ENCODE results near the gene TIMM23.
"Not testable (repeated sequence)": the region's sequence is repeated elsewhere in the genome, so short reads cannot be mapped to it uniquely, and the experiment has no call there.

GRCh38 chr10:45999955-46000354 lies 27.7 kb downstream of the TIMM23 start:
- TF ChIP-seq, protein P1, sequence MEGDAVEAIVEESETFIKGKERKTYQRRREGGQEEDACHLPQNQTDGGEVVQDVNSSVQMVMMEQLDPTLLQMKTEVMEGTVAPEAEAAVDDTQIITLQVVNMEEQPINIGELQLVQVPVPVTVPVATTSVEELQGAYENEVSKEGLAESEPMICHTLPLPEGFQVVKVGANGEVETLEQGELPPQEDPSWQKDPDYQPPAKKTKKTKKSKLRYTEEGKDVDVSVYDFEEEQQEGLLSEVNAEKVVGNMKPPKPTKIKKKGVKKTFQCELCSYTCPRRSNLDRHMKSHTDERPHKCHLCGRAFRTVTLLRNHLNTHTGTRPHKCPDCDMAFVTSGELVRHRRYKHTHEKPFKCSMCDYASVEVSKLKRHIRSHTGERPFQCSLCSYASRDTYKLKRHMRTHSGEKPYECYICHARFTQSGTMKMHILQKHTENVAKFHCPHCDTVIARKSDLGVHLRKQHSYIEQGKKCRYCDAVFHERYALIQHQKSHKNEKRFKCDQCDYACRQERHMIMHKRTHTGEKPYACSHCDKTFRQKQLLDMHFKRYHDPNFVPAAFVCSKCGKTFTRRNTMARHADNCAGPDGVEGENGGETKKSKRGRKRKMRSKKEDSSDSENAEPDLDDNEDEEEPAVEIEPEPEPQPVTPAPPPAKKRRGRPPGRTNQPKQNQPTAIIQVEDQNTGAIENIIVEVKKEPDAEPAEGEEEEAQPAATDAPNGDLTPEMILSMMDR (IDR thresholded peaks at IDR 0.05) = not testable (repeated sequence)
- not testable (repeated sequence) for TF ChIP-seq POLR2A (IDR thresholded peaks at IDR 0.05); POLR2AphosphoS5 (IDR thresholded peaks at IDR 0.05; ENCODE audit: insufficient read depth in 1 of 2, low read depth in 1 of 2)
